ENCODE measurements around the gene CUL4A. TPM values are rescaled to one million over a fixed set of nuclear protein-coding genes. Genes with fewer than 3 reads are reported as not detected.

CUL4A gene
- total and polyA plus RNA-seq, 8 donors, result 18.1 to 33.4 (median 28.9) TPM

DNA sequence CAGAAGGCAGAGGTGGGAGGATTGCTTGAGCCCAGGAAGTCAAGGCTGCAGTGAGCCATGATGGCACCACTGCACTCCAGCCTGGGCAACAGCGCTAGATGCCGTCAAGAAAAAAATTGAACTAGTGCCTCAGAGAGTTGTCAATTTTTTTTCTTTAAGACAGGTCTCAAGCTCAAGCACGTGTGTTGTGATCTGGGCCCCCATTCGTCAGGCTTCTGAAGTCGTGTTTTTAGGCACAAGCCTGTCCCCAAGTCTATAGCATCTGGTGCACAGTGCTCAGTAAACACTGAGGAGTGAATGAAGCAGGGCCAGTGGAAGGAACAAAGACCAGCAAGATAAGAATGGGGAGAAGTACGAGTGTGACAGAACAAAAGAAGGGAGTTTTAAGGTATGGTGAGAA, 63.9 kb downstream of the CUL4A start:
- no peak overlapping the region for H3K27ac ChIP-seq

DNA sequence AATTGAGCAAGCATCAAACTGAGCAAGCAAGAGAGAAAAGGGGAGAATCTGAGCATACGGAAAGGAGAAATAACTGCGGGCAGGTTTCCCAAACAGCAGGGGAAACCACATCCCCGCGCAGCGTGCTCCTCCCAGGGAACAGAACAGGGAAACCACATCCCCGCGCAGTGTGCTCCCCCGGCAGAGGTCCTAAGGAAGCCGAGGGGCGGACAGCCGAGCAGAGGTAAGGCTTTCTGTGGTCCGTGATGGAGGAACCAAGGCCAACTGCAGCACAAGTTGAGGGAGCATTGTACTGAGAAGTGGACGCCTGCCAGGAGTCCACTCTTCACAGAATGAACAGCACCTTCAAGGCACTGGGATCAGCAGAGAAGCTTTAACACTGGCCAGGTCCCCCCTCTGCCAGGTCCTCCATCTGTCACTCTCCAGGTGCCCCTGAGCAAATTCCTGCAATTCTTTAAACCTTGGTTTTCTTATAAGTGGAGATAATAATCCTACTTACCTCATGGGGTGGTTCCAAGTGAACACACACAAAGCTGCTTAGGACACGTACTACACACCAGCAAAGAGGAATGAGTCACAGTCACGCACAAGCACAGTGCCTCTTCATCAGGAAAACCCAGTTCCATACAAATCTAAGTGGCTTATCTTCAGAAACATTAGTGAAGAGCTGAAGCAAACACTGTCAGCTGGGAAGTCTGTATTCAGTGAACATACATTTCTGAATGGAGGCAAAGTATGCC, 64.6 kb downstream of the CUL4A start:
- DNase-seq, result no peak
- H3K9me3 ChIP-seq, result no peaks in the 10 kb centered on the region
- intact Hi-C loops (cut with DNase I), result loop anchor here in 2 of 3 donors (5.0 to 10.0 kb wide), 2 partner anchors 118 to 121 kb away; no protein-coding TSS in a partner anchor
- no peak overlapping the region for H3K4me3 ChIP-seq
- H3K27ac ChIP-seq, result no peak overlapping the region
- H3K36me3 ChIP-seq, result no peaks in the 10 kb centered on the region
- FAIRE-seq, result no peak
- no peaks in the 10 kb centered on the region for H3K27me3 ChIP-seq
- peak in 1 of 4 donors; percentile 20 for ATAC-seq
- TF ChIP-seq, protein P1, sequence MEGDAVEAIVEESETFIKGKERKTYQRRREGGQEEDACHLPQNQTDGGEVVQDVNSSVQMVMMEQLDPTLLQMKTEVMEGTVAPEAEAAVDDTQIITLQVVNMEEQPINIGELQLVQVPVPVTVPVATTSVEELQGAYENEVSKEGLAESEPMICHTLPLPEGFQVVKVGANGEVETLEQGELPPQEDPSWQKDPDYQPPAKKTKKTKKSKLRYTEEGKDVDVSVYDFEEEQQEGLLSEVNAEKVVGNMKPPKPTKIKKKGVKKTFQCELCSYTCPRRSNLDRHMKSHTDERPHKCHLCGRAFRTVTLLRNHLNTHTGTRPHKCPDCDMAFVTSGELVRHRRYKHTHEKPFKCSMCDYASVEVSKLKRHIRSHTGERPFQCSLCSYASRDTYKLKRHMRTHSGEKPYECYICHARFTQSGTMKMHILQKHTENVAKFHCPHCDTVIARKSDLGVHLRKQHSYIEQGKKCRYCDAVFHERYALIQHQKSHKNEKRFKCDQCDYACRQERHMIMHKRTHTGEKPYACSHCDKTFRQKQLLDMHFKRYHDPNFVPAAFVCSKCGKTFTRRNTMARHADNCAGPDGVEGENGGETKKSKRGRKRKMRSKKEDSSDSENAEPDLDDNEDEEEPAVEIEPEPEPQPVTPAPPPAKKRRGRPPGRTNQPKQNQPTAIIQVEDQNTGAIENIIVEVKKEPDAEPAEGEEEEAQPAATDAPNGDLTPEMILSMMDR (IDR thresholded peaks at IDR 0.05), result no peak
- no peaks in the 10 kb centered on the region for H3K4me1 ChIP-seq
- WGBS, 2 donors, result 67 to 87% methylated on average over 15 of the region's 15 CpGs

More for the DNA sequence above, 63.9 kb downstream of the CUL4A start:
- WGBS, 2 donors, result 62 to 77% methylated on average over 6 of the region's 6 CpGs
- FAIRE-seq (no peak), ATAC-seq (no peak), DNase-seq (no peak)
- H3K4me1 ChIP-seq, result no peaks in the 10 kb centered on the region
- no peak overlapping the region for H3K4me3 ChIP-seq
- H3K36me3 ChIP-seq, result no peaks in the 10 kb centered on the region
- no peaks in the 10 kb centered on the region for H3K27me3 ChIP-seq
- no peaks in the 10 kb centered on the region for H3K9me3 ChIP-seq
- intact Hi-C loops (cut with DNase I), result loop anchor here in 2 of 3 donors (5.0 to 10.0 kb wide), 2 partner anchors 119 to 121 kb away; no protein-coding TSS in a partner anchor
- TF ChIP-seq, protein P1 (IDR thresholded peaks at IDR 0.05), result no peak

DNA sequence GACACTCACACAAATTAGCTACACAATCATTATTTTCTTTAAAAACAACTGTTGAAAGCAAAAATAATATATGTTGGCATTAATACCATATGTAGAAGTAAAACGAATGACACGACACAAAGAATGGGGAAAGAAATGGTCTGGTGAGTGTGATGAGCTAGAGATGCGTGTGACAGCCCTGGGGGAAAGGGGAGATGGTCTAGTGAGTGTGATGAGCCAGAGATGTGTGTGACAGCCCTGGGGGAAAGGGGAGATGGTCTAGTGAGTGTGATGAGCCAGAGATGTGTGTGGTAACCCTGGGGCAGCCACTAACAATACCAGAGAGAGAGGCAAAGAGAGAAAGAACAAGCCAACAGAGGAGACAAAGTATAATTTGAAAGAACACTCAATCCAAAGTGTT, 65.3 kb downstream of the CUL4A start:
- 57 to 65% methylated on average over 3 of the region's 3 CpGs for WGBS, 2 donors
- FAIRE-seq, result no peak
- intact Hi-C loops (cut with DNase I), result loop anchor here in 2 of 3 donors (5.0 to 10.0 kb wide), 2 partner anchors 118 to 120 kb away; no protein-coding TSS in a partner anchor
- Histone ChIP-seq H3K4me3 (no peak overlapping the region), H3K27me3 (no peaks in the 10 kb centered on the region), H3K4me1 (no peaks in the 10 kb centered on the region), H3K27ac (no peak overlapping the region), H3K36me3 (no peaks in the 10 kb centered on the region), H3K9me3 (no peaks in the 10 kb centered on the region)
- TF ChIP-seq, protein P1 (IDR thresholded peaks at IDR 0.05), result no peak
- DNase-seq, result no peak
- no peak for ATAC-seq

DNA sequence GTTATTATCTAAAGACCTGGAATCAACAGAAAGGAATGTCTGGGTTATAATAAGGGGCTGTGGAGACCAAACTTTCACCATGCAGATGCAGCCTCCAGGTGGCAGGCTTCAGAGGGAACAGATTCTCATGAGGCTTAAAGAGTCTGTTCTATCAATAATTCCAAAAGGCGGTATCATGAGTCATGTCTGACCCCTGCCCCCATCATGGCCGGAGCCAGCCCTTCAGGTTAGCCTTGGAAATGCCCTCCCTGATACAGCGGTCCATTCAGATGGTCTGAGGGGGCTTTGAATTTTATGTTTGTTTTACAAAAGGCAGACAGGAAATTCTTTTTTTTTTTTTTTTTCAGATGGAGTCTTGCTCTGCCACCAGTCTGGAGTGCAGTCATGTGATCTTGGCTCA, 66.0 kb downstream of the CUL4A start:
- DNase-seq (peak in 3 of 6 donors; percentile 34 to 69 (median 42)), FAIRE-seq (peak; percentile 56), ATAC-seq (peak; percentile 88 to 94 (median 91))
- TF ChIP-seq, protein P1 (IDR thresholded peaks at IDR 0.05), result peak; percentile 17 to 52 (median 30)
- no peaks in the 10 kb centered on the region for H3K9me3 ChIP-seq
- no peaks in the 10 kb centered on the region for H3K27me3 ChIP-seq
- intact Hi-C loops (cut with DNase I), result loop anchor here in 1 of 3 donors (10.0 kb wide), 1 partner anchor 119 kb away; no protein-coding TSS in a partner anchor
- 2 to 5% methylated on average over 3 of the region's 3 CpGs for whole genome bisulfite sequencing, 2 donors
- no peaks in the 10 kb centered on the region for H3K36me3 ChIP-seq
- no peak overlapping the region for H3K27ac ChIP-seq
- H3K4me1 ChIP-seq, result no peaks in the 10 kb centered on the region
- H3K4me3 ChIP-seq, result no peak overlapping the region

DNA sequence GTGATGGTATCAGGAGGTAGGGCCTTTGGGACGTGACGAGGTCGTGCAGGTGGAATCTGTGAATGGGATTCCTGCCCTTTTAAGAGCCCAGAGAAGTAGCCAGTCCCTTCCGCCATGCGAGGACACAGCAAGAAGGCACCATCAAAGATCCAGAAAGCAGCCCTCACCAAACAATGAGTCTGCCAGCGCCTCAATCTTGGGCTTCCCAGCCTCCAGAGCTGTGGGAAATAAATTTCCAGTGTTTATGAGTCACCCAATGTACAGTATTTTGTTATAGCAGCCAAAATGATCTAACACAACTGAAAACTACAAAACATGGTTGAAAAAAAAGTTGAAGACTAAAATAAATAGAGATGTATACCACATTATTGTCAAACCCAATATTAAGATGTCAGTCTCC, 70.7 kb downstream of the CUL4A start:
- H3K4me1 ChIP-seq, result no peaks in the 10 kb centered on the region
- no peaks in the 10 kb centered on the region for H3K27me3 ChIP-seq
- H3K36me3 ChIP-seq, result no peaks in the 10 kb centered on the region
- no peak overlapping the region for H3K27ac ChIP-seq
- DNase-seq (no peak), ATAC-seq (no peak), FAIRE-seq (no peak)
- no peak overlapping the region for H3K4me3 ChIP-seq
- no peaks in the 10 kb centered on the region for H3K9me3 ChIP-seq
- TF ChIP-seq, protein P1 (IDR thresholded peaks at IDR 0.05), result no peak
- intact Hi-C loops (cut with DNase I), result no loop called here
- 76 to 86% methylated on average over 6 of the region's 6 CpGs for WGBS, 2 donors

Measured in pancreas (tissue), 10 donors.